GM12872 (cell line): Measurements from ENCODE around the gene VPS35.

Experiments
- CTCF ChIP-seq: IDR thresholded peaks from 3 replicates; pipeline ENCODE4 v1.5.1; 2011; ENCODE audit warnings: low read depth, mild to moderate bottlenecking, low read length, moderate library complexity; ENCODE audit not compliant: insufficient read depth

The VPS35 gene

GRCh38 chr16:46696957-46697356, 8.0 kb upstream of the VPS35 start:
- no peak for TF ChIP-seq CTCF

GRCh38 chr16:46695937-46696336, 7.0 kb upstream of the VPS35 start:
- no peak for TF ChIP-seq CTCF

- no peak for TF ChIP-seq CTCF
Observed at GRCh38 chr16:46693598-46693997, 4.6 kb upstream of the VPS35 start.

DNA sequence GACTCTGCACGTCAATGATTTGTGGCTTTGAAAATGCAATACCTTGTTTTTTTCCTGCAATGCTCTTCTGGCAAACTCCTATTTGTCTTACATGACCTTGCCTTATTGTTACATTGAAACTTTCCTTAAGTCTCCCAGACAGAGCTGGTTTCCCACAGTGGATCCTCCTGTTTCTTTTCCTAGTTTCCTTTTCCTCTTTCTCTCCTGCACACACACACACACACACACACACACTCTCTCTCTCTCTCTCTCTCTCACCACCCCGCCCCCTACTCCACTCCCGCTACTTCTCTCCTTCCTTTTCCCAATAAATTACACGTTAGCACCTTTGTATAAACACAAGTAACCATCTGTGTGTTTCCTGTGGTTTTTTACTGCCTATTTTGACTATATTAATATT, 2.7 kb upstream of the VPS35 start:
- no peak for TF ChIP-seq CTCF

DNA sequence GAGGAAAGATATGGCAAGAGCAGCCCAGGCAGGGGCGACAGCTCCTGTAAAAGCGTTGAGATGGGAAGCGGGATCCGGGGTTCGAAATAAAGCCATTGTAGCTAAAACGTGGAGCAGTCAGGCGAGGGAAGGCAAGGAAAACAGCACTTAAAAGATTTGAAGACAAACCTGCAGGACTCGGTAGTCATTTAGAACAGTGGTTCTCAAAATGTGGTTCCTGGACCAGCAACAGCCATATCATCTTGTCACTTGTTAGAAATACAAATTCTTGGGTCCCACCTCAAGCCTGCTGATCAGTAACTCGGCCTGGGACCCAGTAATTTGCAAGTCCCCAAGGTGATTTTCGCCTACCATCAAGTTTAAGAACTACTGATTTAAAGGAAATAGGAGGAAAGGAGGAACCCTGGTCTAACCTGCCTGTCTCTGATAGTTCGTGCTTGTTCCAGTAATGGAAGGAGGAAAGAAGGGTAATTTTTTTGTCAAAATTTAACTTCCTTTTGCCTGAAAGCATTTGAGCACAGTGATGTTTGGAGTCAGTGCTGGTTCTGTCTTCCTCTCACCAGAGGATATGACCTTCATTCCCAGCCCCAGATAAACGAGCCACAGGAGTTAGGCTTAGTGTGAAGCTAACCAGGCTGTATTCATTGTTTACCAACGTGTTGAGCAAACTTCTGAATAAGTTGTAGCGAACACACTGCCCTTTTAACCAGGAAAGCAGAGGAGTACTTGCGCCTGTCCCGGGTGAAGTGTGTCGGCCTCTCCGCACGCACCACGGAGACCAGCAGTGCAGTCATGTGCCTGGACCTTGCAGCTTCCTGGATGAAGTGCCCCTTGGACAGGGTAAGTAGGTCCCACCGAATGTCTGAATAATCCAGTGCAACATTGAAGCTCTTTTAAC, 1.6 kb upstream of the VPS35 start:
- TF ChIP-seq CTCF = no peak

- peak; percentile 75 for TF ChIP-seq CTCF
Observed at GRCh38 chr16:46689365-46690280, 645 bp upstream of the VPS35 start, which contains the start of gene ORC6. Gene ORC6 (plus strand): TSS chr16:46689659. CDS start chr16:46689706, 47 bp downstream.

DNA sequence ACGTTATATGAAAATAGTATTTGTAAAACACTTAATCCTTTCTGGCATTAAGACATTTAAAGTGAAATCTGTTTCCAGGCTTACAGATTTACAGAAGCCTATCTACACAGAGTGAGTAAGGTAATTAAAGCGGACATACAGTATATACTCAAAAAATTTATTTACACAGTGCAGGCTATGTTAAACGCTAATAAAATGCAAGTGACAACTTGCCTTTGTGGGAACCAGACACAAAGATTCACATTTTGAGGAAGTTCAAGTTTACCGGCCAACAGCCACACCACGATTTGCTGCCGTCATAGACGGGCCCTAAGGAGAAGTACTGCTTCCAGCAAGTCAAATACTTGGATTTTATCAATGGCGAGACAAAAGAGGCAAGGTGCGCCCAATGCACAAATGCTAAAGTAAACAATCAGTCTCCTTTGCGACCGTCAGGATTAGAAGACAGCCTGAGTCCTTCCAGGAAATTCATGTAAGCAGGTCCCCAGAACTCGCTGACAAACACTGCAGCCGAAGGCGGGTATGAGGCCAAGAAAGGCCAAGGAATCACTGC, 801 bp downstream of the VPS35 start:
- no peak; the same call in 2 of the 3 replicates for TF ChIP-seq CTCF
